Activated CD8-positive, alpha-beta T cell treated with anti-CD3 and anti-CD28 coated beads for 36 hours (primary cell): ENCODE data around the gene CMTM1. TPM values are rescaled to one million over a fixed set of nuclear protein-coding genes. Genes with fewer than 3 reads are reported as not detected.

Experiments
- ATAC-seq: fragments of 200-7000 bp; cut with Tn5 transposase; one replicate; pipeline ENCODE4 v1.10.0; 2021; ENCODE audit warnings: mild to moderate bottlenecking, moderate library complexity
- CTCF ChIA-PET: fragments of 350-600 bp; sonication (Branson Sonifier 250); formaldehyde crosslinking; loops from one replicate; lab custom pipeline; 2021; ENCODE audit warnings: antibody characterized with exemption; lab: Charles Lee
- POLR2A ChIA-PET: fragments of 350-600 bp; sonication (Branson Sonifier 250); formaldehyde crosslinking; loops from one replicate; lab custom pipeline; 2021; ENCODE audit warnings: antibody characterized with exemption; lab: Charles Lee
- DNase-seq: peaks from one replicate; pipeline ENCODE4 v3.0.0-alpha.2; 2020
- H3K27ac Mint-ChIP-seq: one replicate; pipeline ENCODE4 v1.8.0; 2021; ENCODE audit warnings: mild to moderate bottlenecking, mixed read lengths
- H3K27me3 Mint-ChIP-seq: one replicate; pipeline ENCODE4 v1.8.0; 2021; ENCODE audit warnings: mixed read lengths
- H3K36me3 Mint-ChIP-seq: one replicate; pipeline ENCODE4 v1.8.0; 2021; ENCODE audit warnings: low read depth, mixed read lengths
- H3K4me1 Mint-ChIP-seq: one replicate; pipeline ENCODE4 v1.8.0; 2021; ENCODE audit warnings: low read depth, mixed read lengths
- H3K4me3 Mint-ChIP-seq: one replicate; pipeline ENCODE4 v1.8.0; 2021; ENCODE audit warnings: mild to moderate bottlenecking, moderate library complexity, mixed read lengths
- H3K9me3 Mint-ChIP-seq: one replicate; pipeline ENCODE4 v1.8.0; 2021; ENCODE audit warnings: mixed read lengths
- intact Hi-C: fragments of 100-400 bp; cut with micrococcal nuclease; formaldehyde crosslinking; loops from one replicate; pipeline ENCODE4 v1.10.0; 2022
- total RNA-seq, 2 experiments: library from RNA; stranded (reverse); gene quantifications; one replicate each; pipeline ENCODE4 v1.2.3, GENCODE V29; 2021
- TF ChIP-seq, protein P1 (sequence below): fragments of 200-600 bp; IDR thresholded peaks from one replicate; pipeline ENCODE4 v1.8.0; 2022; ENCODE audit warnings: antibody characterized with exemption, mild to moderate bottlenecking

CMTM1 gene
- total RNA-seq, 2 experiments from 2014 or later, result 5.4 to 6.2 TPM

DNA sequence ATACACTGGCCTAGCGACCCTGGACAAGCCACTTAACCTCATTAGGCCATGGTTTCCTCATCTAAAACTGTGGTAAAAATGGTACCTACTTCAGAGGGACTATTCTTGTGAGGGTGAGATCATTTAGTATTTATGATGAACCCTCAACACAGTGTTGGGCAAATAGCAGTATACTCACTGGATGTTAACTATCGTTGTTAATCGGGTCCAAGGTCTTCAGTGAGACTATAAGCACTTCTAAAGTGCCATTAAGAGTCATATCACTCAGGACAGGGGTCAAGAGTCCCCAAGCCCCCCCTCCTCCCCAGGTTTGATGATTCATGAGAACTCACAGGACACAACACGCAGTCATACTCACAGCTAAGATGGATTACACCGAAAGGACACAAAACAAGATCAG lies 27.3 kb upstream of the CMTM1 start:
- Mint-ChIP-seq H3K4me1 (peaks cover 13% of the 10 kb centered on the region), H3K27ac (no peak overlapping the region), H3K27me3 (no peaks in the 10 kb centered on the region), H3K4me3 (no peak overlapping the region), H3K36me3 (no peaks in the 10 kb centered on the region), H3K9me3 (no peaks in the 10 kb centered on the region)
- intact Hi-C loops, result no loop called here
- TF ChIP-seq, protein P1, sequence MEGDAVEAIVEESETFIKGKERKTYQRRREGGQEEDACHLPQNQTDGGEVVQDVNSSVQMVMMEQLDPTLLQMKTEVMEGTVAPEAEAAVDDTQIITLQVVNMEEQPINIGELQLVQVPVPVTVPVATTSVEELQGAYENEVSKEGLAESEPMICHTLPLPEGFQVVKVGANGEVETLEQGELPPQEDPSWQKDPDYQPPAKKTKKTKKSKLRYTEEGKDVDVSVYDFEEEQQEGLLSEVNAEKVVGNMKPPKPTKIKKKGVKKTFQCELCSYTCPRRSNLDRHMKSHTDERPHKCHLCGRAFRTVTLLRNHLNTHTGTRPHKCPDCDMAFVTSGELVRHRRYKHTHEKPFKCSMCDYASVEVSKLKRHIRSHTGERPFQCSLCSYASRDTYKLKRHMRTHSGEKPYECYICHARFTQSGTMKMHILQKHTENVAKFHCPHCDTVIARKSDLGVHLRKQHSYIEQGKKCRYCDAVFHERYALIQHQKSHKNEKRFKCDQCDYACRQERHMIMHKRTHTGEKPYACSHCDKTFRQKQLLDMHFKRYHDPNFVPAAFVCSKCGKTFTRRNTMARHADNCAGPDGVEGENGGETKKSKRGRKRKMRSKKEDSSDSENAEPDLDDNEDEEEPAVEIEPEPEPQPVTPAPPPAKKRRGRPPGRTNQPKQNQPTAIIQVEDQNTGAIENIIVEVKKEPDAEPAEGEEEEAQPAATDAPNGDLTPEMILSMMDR, result no peak
- POLR2A ChIA-PET, result no interaction called here
- CTCF ChIA-PET, result interaction anchor here (1.0 to 2.0 kb wide), 2 partner anchors 10 to 23 kb away, joined by 3 to 5 read pairs; no protein-coding TSS in a partner anchor
- DNase-seq (no peak), ATAC-seq (no peak)

GRCh38 chr16:66539623-66540469 lies 26.4 kb upstream of the CMTM1 start:
- Mint-ChIP-seq H3K4me3 (no peak overlapping the region), H3K4me1 (peaks cover 15% of the 10 kb centered on the region), H3K9me3 (no peaks in the 10 kb centered on the region), H3K27me3 (no peaks in the 10 kb centered on the region), H3K36me3 (no peaks in the 10 kb centered on the region), H3K27ac (no peak overlapping the region)
- ChIA-PET POLR2A (interaction anchor here (2.1 kb wide), 1 partner anchor 9 kb away, joined by 5 read pairs; no protein-coding TSS in a partner anchor), CTCF (interaction anchor here (0.7 to 2.0 kb wide), 3 partner anchors 9 to 33 kb away, joined by 3 to 5 read pairs (median 3); no protein-coding TSS in a partner anchor)
- intact Hi-C loops, result no loop called here
- TF ChIP-seq, protein P1, result no peak
- ATAC-seq (peak; percentile 13), DNase-seq (no peak)

GRCh38 chr16:66541388-66542355 lies 24.6 kb upstream of the CMTM1 start:
- intact Hi-C loops, result no loop called here
- Mint-ChIP-seq H3K36me3 (no peaks in the 10 kb centered on the region), H3K9me3 (no peaks in the 10 kb centered on the region), H3K27ac (no peak overlapping the region), H3K27me3 (no peaks in the 10 kb centered on the region), H3K4me1 (peaks cover 17% of the 10 kb centered on the region), H3K4me3 (no peak overlapping the region)
- ATAC-seq (no peak), DNase-seq (no peak)
- ChIA-PET CTCF (interaction anchor here (0.6 to 1.6 kb wide), 3 partner anchors 11 to 20 kb away, joined by 3 to 4 read pairs (median 4); partner anchors contain the start of gene CKLF), POLR2A (interaction anchor here (2.1 to 2.9 kb wide), 2 partner anchors 8 to 10 kb away, joined by 5 to 12 read pairs; partner anchors contain the start of gene CKLF)
- TF ChIP-seq, protein P1, result no peak

DNA sequence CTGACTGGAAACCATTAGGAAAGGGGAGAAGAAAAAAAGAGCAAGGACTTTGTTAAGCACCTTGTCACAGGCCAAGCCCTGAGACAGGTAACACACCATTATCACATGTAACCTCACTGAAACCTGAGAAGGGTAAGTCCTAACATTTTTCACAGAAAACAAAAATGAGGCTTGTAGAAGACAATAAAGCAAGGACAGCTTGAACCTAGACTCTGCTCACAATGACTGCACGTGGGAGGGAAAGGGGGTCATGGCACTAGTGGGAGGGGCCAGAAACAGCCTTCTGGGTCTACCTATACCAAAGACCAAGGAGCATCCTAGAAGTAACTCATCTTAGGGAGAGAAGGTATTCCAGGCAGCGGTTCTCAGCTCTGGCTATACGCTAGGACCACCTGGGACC lies 23.8 kb upstream of the CMTM1 start:
- ATAC-seq, result no peak
- intact Hi-C loops, result no loop called here
- ChIA-PET CTCF (interaction anchor here (0.6 to 1.6 kb wide), 2 partner anchors 10 to 18 kb away, joined by 3 to 4 read pairs; partner anchors contain the start of gene CKLF), POLR2A (interaction anchor here (2.9 kb wide), 1 partner anchor 10 kb away, joined by 12 read pairs; the partner anchor contains the start of gene CKLF)
- Mint-ChIP-seq H3K36me3 (no peaks in the 10 kb centered on the region), H3K4me1 (peaks cover 17% of the 10 kb centered on the region), H3K9me3 (no peaks in the 10 kb centered on the region), H3K27ac (no peak overlapping the region), H3K4me3 (no peak overlapping the region), H3K27me3 (no peaks in the 10 kb centered on the region)
- no peak for DNase-seq
- TF ChIP-seq, protein P1, result no peak
